ENCODE results near the gene CYFIP2.
"Not testable (repeated sequence)": the region's sequence is repeated elsewhere in the genome, so short reads cannot be mapped to it uniquely, and the experiment has no call there.

Gene CYFIP2

GRCh38 chr5:157400741-157401495, 135.0 kb downstream of the CYFIP2 start:
- DNase-seq: no peak

GRCh38 chr5:157415838-157416237, 149.9 kb downstream of the CYFIP2 start:
- no peak for DNase-seq

- not testable (repeated sequence) for DNase-seq
These were observed 153.6 kb downstream of the CYFIP2 start for GRCh38 chr5:157419521-157419920.

DNA sequence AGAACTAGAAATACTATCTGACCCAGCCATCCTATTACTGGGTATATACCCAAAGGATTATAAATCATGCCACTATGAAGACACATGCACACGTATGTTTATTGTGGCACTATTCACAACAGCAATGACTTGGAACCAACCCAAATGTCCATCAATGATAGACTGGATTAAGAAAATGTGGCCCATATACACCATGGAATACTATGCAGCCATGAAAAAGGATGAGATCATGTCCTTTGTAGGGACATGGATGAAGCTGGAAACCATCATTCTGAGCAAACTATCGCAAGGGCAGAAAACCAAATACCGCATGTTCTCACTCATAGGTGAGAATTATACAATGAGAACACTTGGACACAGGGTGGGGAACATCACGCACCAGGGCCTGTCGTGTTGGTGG, 164.0 kb downstream of the CYFIP2 start:
- DNase-seq: not testable (repeated sequence)

DNA sequence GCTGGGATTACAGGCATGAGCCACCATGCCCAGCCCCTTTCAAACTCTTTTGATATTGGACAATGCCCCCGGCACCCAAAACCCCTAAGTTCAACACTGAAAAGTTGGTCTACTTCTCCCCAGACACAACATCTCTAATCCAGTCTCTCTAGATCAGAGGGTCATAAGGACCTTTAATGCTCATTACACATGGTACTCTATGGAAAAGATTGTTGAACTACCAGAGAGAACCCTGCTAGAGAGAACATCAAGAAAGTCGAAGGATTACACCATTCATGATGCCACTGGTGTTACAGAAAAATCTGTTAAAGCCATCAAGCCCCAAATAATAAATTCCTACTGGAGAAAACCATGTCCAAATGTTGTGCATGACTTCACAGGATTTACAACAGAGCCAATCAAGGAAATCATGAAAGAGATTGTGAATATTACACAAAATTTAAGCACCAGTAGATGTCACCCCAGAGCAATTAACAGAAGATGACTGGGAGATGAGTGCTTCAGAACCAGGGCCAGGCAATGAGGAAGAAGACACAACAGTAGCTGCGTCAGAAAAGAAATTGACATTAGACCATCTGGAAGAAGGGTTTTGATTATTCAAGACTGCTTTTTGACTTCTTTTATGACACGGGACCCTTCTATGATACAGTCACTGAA, 165.7 kb downstream of the CYFIP2 start:
- DNase-seq: peak; percentile 16

DNA sequence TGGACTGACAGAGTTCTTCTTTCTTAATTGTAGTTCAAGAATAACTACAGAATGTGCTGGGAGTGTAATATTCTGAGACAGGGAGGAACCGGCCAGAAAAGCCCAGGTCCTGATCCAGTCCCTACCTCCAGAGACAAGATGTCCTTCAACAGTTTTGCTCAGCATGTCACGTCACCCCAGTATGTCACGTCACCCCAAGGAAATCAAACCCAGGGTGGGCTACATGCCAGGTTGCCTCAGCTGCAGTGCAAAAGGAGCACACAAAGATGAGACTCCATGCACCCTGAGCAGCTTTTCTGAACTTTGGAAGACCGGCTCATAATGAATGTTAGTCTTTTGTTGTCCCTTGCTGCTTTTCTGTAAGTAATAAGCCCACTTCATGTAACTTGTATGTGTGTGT, 168.2 kb downstream of the CYFIP2 start:
- no peak for DNase-seq

DNA sequence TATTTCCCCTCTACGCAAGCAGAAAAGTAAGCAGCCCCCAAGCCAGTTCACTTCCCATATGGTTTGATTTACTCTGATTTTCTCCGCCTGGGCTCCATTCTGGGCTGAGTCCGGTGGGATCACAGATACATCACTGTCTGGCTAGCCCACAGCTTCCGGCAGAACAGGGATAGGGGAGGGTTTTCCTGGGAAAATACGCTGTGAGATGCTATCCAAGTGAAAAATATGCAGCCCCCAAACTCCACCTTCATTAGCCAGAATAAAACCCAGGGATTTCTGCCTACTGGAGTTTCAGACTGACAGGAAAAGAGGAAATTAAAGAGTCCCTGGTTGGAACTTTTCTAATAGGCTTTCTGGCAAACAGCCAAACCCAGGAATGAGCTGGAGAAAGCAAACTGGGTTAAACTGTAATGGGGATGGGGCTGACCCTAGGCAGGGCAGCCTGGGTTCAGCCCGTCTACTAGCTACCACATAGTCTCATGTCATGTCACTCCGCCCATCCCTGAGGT, 177.2 kb downstream of the CYFIP2 start:
- DNase-seq: no peak

GRCh38 chr5:157444224-157444623, 178.3 kb downstream of the CYFIP2 start:
- DNase-seq: no peak

Data from COR-L47 (cell line).